ENCODE data around the gene SYNCRIP.
"Not testable (repeated sequence)": the region's sequence is repeated elsewhere in the genome, so short reads cannot be mapped to it uniquely, and the experiment has no call there.

The SYNCRIP gene

DNA sequence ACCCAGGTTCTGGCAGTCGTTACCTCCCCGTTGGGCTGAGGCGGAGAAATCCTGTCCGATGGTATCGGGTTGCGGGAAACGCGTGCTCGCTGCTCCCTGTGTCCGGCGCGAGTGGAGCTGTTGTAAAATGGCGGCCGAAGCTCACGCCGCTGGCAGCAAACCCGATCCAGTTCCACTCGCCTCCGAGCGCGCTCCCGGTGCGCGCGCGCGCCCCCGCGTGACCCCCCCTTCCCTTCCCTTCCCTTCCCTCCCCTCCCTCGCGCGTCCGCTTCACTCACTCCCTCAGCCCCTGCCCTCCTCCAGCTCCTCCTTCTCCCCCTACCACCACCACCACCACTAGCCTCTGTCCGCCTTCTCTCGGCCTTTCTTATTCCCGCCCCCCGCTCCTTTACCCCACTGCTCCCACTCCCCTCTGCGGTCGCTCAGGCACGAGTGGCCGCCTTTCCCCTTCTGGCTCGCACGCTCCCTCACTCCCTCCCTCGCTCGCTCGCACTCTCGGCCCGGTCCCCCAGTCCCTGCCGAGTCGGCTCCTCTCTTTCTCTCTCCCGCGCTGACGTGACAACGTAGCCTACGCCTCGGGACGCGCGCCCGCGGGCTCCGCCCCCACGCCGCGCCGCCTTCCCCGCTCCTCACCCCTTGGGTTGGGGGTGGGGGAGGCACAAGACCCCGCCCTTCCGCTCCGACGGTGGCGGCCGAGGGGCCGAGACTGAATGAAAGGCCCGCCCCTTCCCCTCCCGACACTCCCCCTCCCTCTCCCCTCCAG lies at the start of gene SYNCRIP:
Gene SYNCRIP, minus strand, starts transcription at position 113 of the 763 bp plus-strand sequence. CDS start 1,447 bp downstream, outside the sequence.
- FAIRE-seq: no peak

DNA sequence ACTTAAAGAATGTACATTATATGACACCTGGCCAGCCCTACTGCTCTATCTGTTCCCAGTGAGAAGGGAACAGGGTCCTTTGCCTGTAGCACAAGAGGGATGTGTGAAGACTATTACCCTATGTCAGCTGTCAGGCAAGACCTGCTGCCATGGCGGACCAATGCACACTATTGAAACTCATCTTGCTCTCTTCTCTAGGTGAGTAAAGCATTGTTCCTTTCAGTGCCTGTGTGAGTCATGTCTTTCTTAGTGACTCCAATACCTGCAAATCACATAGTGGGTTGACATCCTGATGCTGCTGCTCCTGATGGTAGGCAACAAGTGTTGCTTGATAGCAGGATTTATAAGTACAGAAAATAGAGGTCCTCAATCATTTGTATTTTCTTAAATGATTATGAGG lies 48.8 kb upstream of the SYNCRIP start:
- no peak for DNase-seq (ENCODE audit: low spot score)
- FAIRE-seq: no peak

More for the DNA sequence above, at the start of gene SYNCRIP:
- peak; percentile 90 for DNase-seq (ENCODE audit: low spot score)

DNA sequence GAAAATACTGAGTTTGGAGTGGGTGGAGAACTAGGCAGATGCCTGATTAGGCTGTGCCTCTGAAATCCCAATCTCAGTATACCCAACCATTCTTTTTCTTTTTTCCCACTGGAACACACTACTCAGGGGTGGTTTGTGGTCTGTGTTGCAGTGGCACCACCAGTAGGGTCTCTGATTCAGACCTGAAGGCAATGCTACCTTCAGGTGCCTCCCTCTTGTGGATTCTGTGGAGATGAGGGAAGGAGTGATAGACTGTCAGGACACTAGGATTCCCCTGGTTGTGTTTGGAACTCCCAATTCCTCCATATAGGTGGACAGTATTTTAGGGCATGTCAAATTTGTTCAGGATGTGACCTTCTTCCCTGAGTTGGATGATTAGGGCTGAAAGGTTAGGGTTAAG lies 47.4 kb upstream of the SYNCRIP start:
- FAIRE-seq: no peak
- DNase-seq (ENCODE audit: low spot score): no peak

DNA sequence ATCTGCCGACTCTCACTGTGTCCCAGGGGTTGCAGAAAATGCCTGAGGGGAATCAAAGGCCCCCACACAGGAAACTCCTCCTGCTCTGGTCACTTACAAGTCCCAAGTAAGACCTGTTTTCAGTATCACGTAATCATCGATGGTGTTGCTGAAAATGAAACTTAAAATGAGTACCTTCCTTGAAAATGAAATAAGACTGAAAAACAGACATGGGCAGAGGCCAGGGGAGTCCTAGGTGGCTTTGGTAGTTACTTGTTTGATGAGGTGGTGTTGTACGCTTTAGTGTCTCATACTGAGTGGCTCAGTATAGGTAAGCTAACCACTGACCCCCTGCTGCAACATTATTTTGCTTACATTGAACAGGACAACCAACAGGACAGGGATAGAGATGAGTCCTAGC lies 43.0 kb upstream of the SYNCRIP start:
- DNase-seq (ENCODE audit: low spot score): no peak
- no peak for FAIRE-seq

DNA sequence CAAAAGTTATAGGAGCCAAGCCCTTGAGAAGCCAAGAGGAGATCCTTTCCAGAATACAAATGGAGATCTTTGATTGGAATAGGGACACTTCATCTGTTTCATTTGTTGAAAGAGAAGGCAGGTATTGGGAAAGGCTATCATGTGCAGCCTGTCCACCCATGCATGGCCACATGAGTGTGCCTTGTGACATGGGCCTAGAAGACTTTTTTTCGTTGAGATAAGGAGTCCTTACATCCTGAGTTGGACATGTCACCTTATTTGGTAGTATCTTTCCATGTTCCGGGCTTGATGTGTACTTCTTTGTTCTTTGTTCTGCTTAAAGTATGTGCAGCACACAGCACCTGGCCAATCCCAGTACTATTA lies 42.1 kb upstream of the SYNCRIP start:
- FAIRE-seq: no peak
- no peak for DNase-seq (ENCODE audit: low spot score)

DNA sequence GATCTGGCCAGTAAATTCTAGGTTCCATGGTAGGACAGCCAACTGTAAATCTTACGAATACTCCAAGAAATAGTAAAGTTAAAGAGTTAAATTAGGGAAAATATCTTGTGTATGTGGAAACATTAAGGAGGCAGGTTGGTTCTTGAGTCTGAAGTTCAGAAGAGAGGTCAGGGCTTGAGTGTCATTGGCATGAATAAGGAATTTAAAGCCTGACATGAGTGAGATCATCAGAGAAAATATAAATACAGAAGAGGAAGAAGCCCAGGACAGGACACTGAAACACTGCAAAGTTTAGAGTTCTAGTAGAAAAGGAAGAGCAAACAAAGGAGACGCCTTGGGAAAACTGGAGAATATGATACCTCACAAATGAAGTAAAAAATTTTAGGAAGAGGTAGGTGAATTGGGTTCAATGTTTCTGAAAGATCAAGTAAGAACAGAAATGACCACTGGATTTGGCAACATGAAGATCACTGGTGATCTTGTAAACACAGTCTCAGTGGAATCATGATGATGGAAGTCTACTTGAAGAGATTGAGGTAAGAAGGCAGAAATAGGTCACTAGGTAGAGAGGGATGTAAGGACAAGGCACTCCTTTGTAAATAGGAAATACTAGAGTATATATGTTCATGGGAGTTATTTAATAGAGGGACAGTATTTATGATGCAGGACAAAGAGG lies 41.6 kb upstream of the SYNCRIP start:
- no peak for DNase-seq (ENCODE audit: low spot score)
- no peak for FAIRE-seq

DNA sequence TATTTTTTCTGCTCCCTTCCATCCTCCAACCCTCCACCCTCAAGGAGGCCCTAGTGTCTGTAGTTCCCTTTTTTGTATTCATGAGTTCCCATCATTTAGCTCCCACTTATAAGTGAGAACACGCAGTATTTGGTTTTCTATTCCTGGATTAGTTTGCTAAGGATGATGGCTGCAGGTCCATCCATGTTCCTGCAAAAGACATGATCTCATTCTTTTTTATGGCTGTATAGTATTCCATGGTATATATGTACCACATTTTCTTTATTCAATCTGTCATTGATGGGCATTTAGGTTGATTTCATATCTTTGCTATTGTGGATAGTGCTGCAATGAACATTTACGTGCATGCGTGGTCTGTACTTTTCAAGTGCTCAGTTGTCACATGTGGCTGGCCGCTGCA lies 39.2 kb upstream of the SYNCRIP start:
- FAIRE-seq; DNase-seq (ENCODE audit: low spot score): not testable (repeated sequence)

DNA sequence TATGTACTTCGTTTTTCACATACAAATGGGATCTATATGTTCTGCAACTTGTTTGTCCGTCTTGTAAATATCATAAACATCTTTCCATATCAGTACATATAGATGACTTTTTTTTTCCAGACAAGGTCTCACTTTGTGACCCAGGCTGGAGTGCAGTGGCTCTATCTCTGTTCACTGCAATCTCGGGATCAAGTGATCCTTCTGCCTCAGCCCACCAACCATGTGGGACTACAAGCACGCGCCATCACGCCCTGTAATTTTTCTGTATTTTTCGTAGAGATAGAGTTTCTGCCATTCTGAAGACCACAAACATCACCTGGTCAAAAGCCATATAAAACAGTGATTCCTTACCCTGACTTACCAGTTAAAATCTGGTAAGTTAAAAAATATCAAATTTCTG lies 37.7 kb upstream of the SYNCRIP start:
- DNase-seq (ENCODE audit: low spot score) (no peak), FAIRE-seq (no peak)

DNA sequence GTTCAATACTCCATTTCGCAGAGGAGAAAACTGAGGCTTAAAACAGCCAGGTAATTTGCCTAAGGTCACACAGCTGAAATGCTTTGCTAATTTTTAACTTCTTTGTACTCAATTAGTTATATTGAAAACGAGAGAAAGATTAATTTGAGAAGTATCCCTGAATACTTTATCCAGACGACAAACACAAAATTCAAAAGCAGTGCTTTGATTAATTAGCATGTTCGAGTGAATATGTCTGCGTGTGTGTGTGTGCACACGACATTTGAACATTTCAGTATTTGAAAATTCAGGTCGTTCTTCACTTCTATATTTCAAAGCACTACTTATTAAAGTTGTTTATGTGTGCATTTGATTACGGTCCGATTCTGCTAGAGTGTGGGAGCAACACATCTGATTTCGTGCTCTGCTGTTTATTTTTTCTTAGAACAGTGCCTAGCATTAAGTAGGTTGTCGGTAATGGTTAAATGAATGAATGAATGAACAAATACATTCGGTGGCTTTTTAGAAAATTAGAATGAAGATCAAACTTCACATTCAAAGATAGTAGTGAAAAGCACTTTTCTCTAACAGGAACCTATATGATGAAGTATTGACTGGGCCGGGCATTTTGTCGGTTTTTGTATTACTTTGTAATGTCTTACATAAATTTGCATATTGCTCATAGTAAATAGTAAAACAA lies 36.9 kb upstream of the SYNCRIP start:
- no peak for DNase-seq (ENCODE audit: low spot score)
- FAIRE-seq: no peak

DNA sequence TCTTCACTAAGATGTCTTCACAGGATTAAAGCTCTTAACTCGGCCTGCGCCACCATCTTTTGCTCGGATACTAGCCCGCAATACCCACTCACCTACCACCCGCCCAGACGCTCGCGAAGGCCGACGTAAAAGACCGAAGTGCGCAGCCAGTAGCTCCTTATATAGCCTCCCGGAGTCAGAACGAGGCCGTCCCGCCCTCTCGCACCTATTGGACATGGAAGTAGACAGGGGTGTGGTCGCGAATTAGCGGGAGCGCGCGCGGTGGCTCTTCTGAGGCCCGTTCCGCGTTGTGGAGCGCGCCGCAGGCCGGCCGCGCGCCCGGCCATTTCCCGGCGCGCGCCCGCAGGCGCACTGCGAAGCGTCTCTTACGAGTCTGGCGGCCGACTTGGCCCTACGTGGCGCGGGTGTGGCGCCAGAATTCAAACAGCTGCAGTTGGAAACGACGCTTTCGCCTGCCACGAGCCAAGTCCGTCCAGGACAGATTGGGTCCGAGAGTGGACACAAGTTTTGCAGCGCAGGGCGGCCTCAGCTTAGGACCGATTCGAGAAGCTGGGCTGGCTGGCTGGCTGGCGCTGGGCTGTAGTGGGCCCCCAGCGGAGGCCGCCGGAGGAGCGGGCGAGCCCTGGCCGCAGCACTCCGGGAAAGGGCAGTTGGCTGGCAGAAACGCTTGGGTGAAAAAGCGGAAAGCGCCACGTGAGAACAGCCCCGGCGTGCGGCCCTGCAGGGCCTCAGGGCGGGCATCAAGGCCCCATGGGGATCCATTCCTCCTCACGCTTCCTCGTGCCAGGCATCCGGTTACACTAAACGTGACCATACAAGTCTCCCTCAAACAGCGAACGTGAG lies 36.1 kb upstream of the SYNCRIP start:
- no peak for FAIRE-seq
- DNase-seq (ENCODE audit: low spot score): peak; percentile 97

DNA sequence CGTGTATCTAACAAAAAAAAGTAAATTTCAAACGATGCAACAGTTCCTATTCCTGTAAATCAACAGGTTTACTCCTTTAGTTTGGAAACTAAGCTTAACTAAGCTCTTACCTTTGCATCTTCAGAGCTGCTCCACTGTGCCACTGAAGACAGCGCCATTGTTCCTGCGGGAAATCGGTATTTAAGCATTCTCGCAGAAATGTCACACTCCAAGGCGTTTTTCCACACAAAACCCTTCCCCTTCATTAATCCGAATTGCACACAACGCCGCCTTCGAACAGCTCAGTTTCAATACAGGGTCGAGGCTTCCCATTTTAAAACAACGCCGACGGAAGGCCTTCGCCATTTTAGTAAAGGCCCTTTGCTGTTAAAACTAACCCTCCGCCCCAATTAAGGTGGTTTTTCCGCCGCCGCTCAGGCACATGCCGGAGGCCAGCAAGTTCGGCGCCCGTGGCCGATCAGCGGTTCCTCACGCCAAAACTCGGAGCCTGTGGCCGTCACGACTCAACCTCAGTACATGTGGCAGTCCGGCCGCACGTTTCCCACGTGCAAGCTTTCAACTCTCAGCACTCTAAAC lies 35.4 kb upstream of the SYNCRIP start:
- DNase-seq (ENCODE audit: low spot score): no peak
- FAIRE-seq: no peak

DNA sequence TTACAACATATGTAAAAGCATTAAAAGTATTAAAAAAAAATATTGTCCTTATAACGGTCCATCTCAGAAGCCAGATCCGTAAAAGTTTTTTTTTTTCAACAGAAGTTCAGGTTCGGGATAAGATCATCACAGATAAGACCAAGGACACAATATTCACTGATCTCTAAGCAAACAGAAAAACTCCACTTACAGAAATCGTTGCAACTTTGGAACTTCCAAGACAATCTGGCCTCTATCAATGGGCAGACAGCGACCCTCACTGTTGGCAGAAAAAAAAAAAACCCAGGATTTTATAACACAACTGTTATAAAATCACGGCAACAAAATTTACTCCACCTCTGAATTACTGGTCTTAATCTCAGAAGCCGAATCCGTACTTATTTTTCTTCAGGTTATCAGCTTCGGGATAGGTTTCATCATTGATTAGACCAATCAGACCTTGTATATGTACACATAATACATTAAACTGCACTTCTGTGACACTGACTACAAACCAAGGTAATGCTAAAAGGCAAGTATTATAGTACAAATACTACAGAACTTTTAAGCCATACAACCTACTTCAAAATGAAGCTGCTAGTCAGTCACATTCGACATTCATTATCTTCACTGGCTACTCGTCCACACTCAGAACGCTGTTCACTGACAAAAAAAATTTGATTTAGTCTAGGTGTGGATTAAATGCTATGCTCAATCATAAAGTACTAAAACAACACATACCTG lies 34.7 kb upstream of the SYNCRIP start:
- DNase-seq (ENCODE audit: low spot score): no peak
- no peak for FAIRE-seq

DNA sequence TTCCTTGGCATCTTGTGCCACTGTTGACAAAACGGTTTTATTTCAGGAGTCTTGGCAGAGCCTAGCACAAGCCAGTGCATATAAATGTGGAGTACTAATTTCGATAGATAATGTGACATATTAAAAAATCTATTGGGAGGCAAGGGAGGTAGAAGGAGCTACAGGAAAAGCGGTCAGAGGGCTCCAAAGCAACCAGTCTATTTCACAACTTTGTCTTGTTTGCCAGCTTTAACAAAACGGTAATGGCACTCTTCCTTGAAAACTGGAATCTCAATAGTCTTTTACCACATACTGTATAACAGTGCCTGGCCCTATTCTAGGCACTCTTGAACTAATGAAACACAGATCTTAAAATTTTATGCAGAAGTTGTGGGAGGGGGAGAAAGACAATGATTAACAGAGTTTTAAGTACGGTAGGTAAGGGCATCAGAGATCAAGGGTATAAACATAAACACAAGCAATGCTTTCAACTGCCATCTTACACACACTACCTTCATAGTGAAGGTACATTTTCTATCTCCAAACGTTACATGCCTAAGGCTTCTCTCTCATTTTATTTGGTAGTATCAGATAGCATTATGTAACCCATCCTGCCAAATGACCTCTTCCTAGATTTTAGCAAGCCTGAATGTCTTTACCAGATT lies 33.5 kb upstream of the SYNCRIP start:
- FAIRE-seq: no peak

DNA sequence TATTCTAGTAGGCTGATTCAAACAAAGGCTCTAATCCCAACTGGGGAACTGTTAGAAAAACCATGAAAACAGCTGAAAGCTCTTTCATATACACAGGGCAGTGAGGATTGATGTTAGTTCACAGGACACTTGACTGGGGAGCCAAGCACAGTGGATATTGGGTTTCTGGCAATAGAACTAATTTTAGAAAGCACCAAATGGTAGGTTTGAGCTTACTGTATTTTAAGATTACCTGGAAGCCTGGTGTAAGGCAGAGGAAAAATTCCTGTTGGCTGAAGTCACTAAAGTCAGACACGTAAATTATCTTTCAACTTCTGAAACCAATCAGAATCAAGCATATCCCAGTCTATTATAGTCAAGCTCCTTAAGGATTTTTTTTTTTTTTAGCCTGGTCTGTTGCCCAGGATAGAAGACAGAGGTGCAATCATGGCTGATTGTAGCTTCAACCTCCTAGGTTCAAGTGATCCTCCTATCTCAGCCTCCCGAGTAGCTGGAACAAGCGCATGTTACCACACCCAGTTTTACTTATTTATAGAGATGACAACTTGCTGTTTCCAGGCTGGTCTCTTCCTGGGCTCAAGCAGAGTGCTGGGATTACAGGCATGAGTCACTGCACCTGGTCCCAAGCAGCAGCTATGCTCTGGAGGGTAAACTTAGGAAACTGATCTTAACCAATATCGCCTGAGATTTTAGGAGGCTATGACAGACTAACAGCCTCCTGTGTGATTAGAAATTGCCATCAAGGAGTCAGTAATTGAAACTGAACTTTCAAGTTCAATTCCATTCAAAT lies 32.5 kb upstream of the SYNCRIP start:
- FAIRE-seq (no peak), DNase-seq (ENCODE audit: low spot score) (peak; percentile 63)

More for the DNA sequence above, 33.5 kb upstream of the SYNCRIP start:
- no peak for DNase-seq (ENCODE audit: low spot score)

DNA sequence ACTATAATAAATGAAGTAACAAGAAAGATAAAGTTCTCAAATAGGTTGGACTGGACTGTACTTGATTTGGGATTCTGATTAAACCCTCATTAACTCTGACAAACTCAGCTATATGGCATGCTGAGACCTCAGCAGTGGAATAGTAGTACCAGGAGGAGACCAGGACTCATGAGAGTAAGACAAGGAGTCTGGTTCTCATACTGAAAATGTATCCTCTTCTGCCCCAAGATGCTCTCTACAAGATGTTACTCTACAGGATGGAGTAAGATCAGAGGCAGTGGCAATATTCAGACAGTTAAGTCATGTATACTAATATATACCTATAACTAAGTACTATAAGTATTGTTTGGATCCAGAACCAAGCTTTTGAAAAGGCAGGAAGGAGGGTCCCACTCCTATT lies 31.9 kb upstream of the SYNCRIP start:
- FAIRE-seq (no peak), DNase-seq (ENCODE audit: low spot score) (no peak)

DNA sequence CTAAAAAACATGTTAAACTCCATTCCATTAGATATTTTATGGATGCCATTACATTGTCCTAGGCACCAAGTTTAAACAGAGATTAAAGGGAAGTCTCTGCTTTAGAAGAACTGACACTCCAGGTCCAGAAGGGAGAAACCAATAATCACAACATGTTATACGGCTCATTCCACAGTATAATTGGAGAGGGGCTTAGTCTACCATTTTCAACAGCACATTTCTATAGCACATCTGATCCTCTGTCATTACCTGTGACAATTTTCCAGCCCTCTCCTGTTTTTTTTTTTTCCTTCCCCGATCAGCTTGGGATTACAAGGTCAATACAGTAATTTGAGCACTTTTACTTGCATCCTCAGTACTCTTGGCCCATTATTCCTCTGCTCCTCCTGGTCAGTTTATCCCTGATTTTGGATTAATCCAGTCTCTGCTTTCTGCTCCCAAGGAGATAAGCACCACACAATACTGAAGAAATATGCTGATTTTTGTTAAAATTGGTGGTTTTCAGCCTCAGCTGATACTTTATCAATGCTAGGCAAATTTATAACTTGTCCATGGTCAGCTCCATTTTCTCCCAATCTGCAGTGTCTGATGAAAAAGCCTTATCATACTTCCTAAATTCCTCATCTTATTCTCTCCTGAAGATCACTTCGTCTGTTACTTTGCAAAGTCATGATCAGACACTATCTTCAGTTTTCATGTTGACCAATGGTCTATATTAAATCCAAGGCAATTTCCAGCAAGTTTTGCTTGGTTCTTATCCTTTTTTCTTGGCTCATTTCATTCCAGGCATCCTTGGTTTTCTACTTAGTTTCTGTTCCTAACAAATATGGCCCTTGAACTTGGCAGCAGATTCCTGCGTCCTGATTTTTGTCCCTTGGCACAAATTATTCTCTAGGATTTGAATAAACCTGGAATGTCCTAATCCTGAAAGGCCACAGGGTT lies 30.8 kb upstream of the SYNCRIP start:
- DNase-seq (ENCODE audit: low spot score) (no peak), FAIRE-seq (no peak)

DNA sequence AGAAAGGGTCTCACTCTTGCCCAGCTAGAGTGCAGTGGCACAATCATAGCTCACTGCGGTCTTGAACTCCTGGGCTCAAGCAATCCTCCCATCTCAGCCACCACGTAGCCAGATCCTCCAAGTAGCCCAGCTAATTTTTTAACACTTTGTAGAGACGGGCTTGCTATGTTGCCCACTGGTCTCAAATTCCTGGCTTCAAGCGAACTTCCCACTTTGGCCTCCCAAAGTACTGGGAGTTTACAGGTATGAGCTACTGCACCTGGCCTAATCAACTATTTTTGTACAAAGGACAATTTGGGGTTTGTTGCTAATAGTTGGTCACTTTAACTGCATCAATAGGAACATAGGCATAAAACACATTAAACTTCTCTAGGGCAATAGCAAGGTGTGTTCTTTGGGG lies 29.9 kb upstream of the SYNCRIP start:
- FAIRE-seq: no peak
- no peak for DNase-seq (ENCODE audit: low spot score)

DNA sequence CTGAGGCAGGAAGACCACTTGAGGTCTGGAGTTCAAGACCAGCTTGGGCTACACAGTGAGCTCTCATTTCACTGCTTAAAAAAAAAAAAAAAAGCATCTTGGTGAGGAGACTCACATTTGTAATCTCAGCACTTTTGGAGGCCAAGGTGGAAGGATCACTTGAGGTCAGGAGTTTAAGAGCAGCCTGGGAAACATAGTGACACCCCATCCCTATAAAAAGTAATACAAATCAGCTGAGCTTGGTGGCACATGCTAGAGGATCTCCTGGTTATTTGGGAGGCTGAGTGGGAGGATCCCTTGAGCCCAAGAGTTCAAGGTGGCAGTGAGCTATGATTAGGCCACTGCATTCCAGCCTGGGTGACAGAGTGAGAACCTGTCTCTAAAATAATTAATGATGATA lies 29.4 kb upstream of the SYNCRIP start:
- DNase-seq (ENCODE audit: low spot score) (no peak), FAIRE-seq (no peak)

Data from RCC 7860 (cell line).